ENCODE measurements around the gene SLC39A11. TPM values are rescaled to one million over a fixed set of nuclear protein-coding genes. Genes with fewer than 3 reads are reported as not detected.

Gene SLC39A11
- total and polyA plus RNA-seq, 3 donors from 2014 or later, result 11.4 to 18.6 (median 18.0) TPM

DNA sequence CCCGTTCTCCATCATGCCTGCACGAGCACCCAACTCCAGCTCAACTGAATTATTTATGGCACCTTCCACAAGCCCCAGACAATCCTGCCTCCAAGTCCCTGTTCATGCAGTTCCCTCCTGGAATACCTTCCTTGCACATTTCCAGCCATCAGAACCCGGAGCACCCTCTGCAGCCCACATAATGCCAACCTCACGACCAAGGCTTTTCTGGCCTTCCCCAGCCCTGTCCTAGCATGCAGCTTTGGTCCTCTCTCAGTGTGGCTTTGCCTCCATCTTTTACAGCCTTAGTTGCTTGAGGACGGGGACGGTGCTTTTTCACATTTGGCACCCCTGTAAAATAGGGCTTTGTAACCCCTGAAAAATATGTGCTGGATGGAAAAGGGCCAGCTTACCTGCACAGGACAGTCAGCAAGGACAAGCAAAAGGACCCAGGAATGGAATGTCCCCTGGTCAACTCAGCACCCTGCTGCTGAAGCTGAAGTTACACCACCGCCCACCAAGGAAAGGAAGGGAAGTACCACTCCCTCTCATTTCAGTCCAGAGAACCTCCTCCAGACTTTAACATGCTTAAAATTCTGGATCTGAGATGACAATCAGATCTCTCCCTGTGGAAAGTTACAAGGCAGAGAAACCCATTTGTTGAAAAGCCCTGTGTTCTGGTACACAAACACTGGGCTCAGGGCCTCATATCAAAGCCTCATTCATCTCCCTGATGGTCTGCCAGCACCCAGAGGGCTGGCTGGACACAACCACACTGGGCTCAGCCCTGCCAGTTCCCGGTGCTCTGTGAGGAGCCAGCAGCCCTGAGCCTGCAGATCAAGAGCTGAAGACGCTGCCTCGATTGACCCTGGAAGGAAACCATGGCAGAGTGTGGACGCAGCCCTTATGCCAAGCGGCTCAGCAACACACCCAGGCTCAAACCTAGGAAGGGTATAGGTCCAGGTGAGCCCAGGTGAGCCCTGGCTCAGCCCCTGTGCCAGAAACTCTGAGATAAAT is 2.9 kb downstream of the SLC39A11 start:
- Histone ChIP-seq H3K4me1 (peaks cover 10% of the 10 kb centered on the region), H3K27me3 (no peaks in the 10 kb centered on the region), H3K27ac (no peak overlapping the region), H3K9me3 (no peaks in the 10 kb centered on the region), H3K4me3 (no peak overlapping the region), H3K36me3 (ENCODE audit: low read depth, missing control alignments) (no peaks in the 10 kb centered on the region)
- TF ChIP-seq, protein P1, sequence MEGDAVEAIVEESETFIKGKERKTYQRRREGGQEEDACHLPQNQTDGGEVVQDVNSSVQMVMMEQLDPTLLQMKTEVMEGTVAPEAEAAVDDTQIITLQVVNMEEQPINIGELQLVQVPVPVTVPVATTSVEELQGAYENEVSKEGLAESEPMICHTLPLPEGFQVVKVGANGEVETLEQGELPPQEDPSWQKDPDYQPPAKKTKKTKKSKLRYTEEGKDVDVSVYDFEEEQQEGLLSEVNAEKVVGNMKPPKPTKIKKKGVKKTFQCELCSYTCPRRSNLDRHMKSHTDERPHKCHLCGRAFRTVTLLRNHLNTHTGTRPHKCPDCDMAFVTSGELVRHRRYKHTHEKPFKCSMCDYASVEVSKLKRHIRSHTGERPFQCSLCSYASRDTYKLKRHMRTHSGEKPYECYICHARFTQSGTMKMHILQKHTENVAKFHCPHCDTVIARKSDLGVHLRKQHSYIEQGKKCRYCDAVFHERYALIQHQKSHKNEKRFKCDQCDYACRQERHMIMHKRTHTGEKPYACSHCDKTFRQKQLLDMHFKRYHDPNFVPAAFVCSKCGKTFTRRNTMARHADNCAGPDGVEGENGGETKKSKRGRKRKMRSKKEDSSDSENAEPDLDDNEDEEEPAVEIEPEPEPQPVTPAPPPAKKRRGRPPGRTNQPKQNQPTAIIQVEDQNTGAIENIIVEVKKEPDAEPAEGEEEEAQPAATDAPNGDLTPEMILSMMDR (IDR thresholded peaks at IDR 0.05), result no peak
- no peak for TF ChIP-seq POLR2A (IDR thresholded peaks at IDR 0.05)
- intact Hi-C loops (cut with DNase I; ENCODE audit: low total_unique reads), result no loop called here
- DNase-seq, result no peak
- WGBS, 2 donors, result 84 to 85% methylated on average over 11 to 12 of the region's 12 CpGs

DNA sequence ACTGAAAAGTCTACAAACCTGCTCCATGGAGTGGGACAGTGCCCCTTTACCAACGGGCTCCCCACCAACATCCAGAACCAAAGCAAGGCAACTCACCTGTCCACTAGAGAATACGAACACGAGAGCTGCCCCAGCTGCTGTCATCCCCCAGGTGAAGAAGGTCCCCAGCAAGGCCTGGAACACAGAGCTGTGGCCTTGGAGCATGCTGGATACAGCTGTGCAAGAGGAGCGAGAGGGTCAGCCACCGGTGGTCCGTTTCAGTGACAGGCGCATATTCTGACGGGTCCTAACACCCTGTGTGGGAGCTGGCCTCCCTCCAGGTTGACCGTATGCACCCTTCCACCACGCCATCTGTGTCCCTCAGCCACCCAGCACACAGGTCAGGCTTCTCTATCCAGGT is 3.9 kb downstream of the SLC39A11 start:
- WGBS, 2 donors, result 89 to 90% methylated on average over 10 of the region's 10 CpGs
- TF ChIP-seq, protein P1 (IDR thresholded peaks at IDR 0.05), result no peak
- no peak for TF ChIP-seq POLR2A (IDR thresholded peaks at IDR 0.05)
- Histone ChIP-seq H3K9me3 (no peaks in the 10 kb centered on the region), H3K36me3 (ENCODE audit: low read depth, missing control alignments) (no peaks in the 10 kb centered on the region), H3K4me3 (no peak overlapping the region), H3K27ac (no peak overlapping the region), H3K27me3 (no peaks in the 10 kb centered on the region), H3K4me1 (peaks cover 10% of the 10 kb centered on the region)
- DNase-seq, result no peak
- intact Hi-C loops (cut with DNase I; ENCODE audit: low total_unique reads), result no loop called here

DNA sequence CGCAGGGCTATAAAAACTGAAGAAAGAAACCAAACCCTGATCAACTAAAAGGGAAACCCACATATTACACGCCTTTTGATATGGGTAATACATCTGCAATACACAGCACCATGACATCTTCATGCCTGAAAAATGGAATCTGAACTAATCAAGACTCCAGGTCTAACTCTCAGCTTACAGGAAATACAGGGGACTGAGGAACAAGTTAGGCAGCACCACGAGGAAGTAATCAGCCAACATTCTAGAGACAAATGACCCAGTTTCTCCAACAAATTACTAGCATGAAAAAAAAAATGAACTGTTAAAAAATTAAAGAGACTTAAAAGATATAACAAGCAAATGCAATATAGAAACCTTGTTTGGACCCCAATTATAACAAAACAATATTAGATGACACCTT is 9.1 kb downstream of the SLC39A11 start:
- Histone ChIP-seq H3K27ac (no peak overlapping the region), H3K4me1 (no peaks in the 10 kb centered on the region), H3K36me3 (ENCODE audit: low read depth, missing control alignments) (no peaks in the 10 kb centered on the region), H3K4me3 (no peak overlapping the region), H3K27me3 (no peaks in the 10 kb centered on the region), H3K9me3 (no peaks in the 10 kb centered on the region)
- DNase-seq, result no peak
- WGBS, 2 donors, result 67 to 97% methylated on average over 3 of the region's 3 CpGs
- intact Hi-C loops (cut with DNase I; ENCODE audit: low total_unique reads), result no loop called here
- TF ChIP-seq, protein P1 (IDR thresholded peaks at IDR 0.05), result no peak
- TF ChIP-seq POLR2A (IDR thresholded peaks at IDR 0.05), result no peak

DNA sequence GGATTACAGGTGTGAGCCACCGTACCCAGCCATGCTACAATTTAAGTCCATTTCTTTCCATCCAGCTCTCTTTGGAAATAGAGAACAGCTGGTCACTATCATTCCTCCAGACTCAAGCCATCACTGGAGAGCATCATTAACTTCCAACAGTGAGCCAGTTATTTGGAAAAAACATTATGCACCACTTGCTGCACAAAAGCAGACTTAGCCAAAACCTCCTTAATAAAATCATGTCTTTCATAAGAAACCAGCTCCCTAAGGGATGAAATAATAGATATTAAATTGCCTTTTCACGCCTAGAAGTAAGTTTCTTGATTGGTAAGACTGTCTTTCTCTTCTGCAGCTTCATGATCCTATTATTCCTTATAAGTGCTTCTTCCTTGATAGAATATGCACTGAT is 17.9 kb downstream of the SLC39A11 start:
- Histone ChIP-seq H3K4me3 (no peak overlapping the region), H3K9me3 (no peaks in the 10 kb centered on the region)
- WGBS, 2 donors, result 87 to 89% methylated on average over 2 of the region's 2 CpGs

More for the DNA sequence above, 17.9 kb downstream of the SLC39A11 start:
- H3K27me3 ChIP-seq, result no peaks in the 10 kb centered on the region
- TF ChIP-seq POLR2A (IDR thresholded peaks at IDR 0.05), result no peak
- TF ChIP-seq, protein P1 (IDR thresholded peaks at IDR 0.05), result no peak
- intact Hi-C loops (cut with DNase I; ENCODE audit: low total_unique reads), result no loop called here
- no peak for DNase-seq
- H3K4me1 ChIP-seq, result peaks cover under 1% of the 10 kb centered on the region
- H3K27ac ChIP-seq, result no peak overlapping the region
- no peaks in the 10 kb centered on the region for H3K36me3 ChIP-seq (ENCODE audit: low read depth, missing control alignments)

All from testis (tissue), 3 donors.